ENCODE results near the gene COG5. TPM values are rescaled to one million over a fixed set of nuclear protein-coding genes. Genes with fewer than 3 reads are reported as not detected.

Gene COG5
- total RNA-seq, 1 experiment from 2014 or later = 20.2 TPM

GRCh38 chr7:107294182-107294581, 269.5 kb downstream of the COG5 start:
- TF ChIP-seq CTCF (conservative IDR thresholded peaks at IDR 0.05) = no peak
- WGBS (ENCODE audit: extremely low coverage, insufficient read length, low lambda C conversion rate) = no CpG with 5 or more reads among the region's 1 CpG
- Mint-ChIP-seq H3K27me3 (ENCODE audit: low read depth) (no peaks in the 10 kb centered on the region), H3K27ac (no peak overlapping the region), H3K4me1 (peaks cover 4 to 11% of the 10 kb centered on the region in 2 experiments; a peak in 3 of 4 replicates), H3K9me3 (no peaks in the 10 kb centered on the region; a peak in 2 of 5 replicates), H3K36me3 (ENCODE audit: insufficient read depth in 1 of 3, low read depth in 3 of 3) (peaks cover 6 to 22% (median 18%) of the 10 kb centered on the region in 3 experiments; a peak in 6 of 7 replicates), H3K4me3 (no peak overlapping the region)
- no peak overlapping the region for H2BK5ac ChIP-seq (ENCODE audit: insufficient read length, low read length)
- no peaks in the 10 kb centered on the region for H3K4me1 ChIP-seq (ENCODE audit: insufficient read depth, low read length)
- no peak overlapping the region for H3T11ph ChIP-seq (ENCODE audit: low read length)
- H3K14ac ChIP-seq (ENCODE audit: insufficient read depth, low read length) = no peak overlapping the region
- H3K23me2 ChIP-seq (ENCODE audit: insufficient read length, low read depth, low read length, poor library complexity, severe bottlenecking) = no peaks in the 10 kb centered on the region
- no peak overlapping the region for H3K27ac ChIP-seq (ENCODE audit: insufficient read length, low read depth, low read length)
- no peak overlapping the region for H3K9ac ChIP-seq (ENCODE audit: extremely low read depth, insufficient read length, low read length)
- H3K23ac ChIP-seq (ENCODE audit: insufficient read length, low read depth, low read length) = no peak overlapping the region
- no peak overlapping the region for H2AK5ac ChIP-seq (ENCODE audit: insufficient read length, low read length)
- H3K4ac ChIP-seq (ENCODE audit: low read depth, low read length) = no peak overlapping the region
- H2BK12ac ChIP-seq (ENCODE audit: insufficient read length, low read depth, low read length) = no peak overlapping the region
- no peak overlapping the region for H2AFZ ChIP-seq (ENCODE audit: low read length)
- H2BK15ac ChIP-seq (ENCODE audit: low read depth, low read length) = no peak overlapping the region
- no peaks in the 10 kb centered on the region for H3K9me3 ChIP-seq (ENCODE audit: control insufficient read depth, low read depth, low read length)
- H2BK120ac ChIP-seq (ENCODE audit: low read depth, low read length, poor library complexity, severe bottlenecking) = no peak overlapping the region
- H3K4me2 ChIP-seq (ENCODE audit: insufficient read depth, insufficient read length, low read length) = no peak overlapping the region
- no peak overlapping the region for H2BK20ac ChIP-seq (ENCODE audit: low read depth, low read length, poor library complexity, severe bottlenecking)
- no peaks in the 10 kb centered on the region for H3K79me2 ChIP-seq (ENCODE audit: insufficient read depth, low read length)
- no peaks in the 10 kb centered on the region for H3K79me1 ChIP-seq (ENCODE audit: insufficient read depth, low read depth, low read length, poor library complexity, severe bottlenecking)
- no peak overlapping the region for H3K18ac ChIP-seq (ENCODE audit: insufficient read length, low read depth, low read length)
- H4K20me1 ChIP-seq (ENCODE audit: control insufficient read depth, insufficient read depth, insufficient read length) = no peaks in the 10 kb centered on the region
- H3K27me3 ChIP-seq (ENCODE audit: insufficient read depth, low read length) = no peaks in the 10 kb centered on the region
- no peak overlapping the region for H4K8ac ChIP-seq (replicated peaks; ENCODE audit: insufficient read length, low read depth, low read length)
- no peak overlapping the region for H4K91ac ChIP-seq (ENCODE audit: insufficient read length, low read depth, low read length)
- H3K56ac ChIP-seq (ENCODE audit: insufficient read length, low read depth, low read length) = no peak overlapping the region
- DNase-seq = no peak
- H4K5ac ChIP-seq (ENCODE audit: insufficient read length, low read depth, low read length) = no peak overlapping the region

All from H9 (cell line).